Nucleus accumbens (tissue), 56 donors: ENCODE results near the gene CD101.
"Not testable (repeated sequence)": the region's sequence is repeated elsewhere in the genome, so short reads cannot be mapped to it uniquely, and the experiment has no call there.

ENCODE experiments used
- DNase-seq, 56 donors: peaks; one replicate each; lab custom pipeline; 2025; lab: John Stamatoyannopoulos, UW

Gene CD101

GRCh38 chr1:117001254-117001927 lies at the start of gene CD101:
TSS of gene CD101 (plus strand) at chr1:117001760. CDS start at chr1:117001818, 58 bp downstream.
- DNase-seq, result no peak

- DNase-seq, result no peak
Measured at GRCh38 chr1:116952738-116953275, 48.8 kb upstream of the CD101 start.

DNA sequence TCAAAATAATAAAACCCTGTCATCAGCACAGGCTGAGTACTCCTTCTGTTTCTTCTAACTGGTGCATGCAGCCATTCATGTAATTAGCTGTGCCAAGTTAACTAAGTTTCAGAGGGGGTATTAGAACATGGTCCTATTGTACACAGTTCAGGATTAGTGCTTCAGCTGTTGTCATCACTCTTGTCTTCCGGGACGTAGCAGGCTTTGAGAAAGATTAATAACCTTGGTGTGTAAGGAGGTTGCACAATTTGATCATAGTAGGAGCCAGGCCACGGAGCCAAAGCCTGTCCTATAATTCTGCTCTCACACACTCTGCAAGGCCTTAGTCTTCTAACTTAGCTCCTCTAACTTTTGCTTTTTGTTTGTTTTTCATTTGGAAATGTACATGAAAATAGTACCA lies 47.1 kb upstream of the CD101 start:
- no peak for DNase-seq

GRCh38 chr1:116956378-116956777 lies 45.2 kb upstream of the CD101 start:
- DNase-seq, result no peak

- no peak for DNase-seq
Measured at GRCh38 chr1:116957646-116958045, 43.9 kb upstream of the CD101 start.

- DNase-seq, result no peak
Measured at GRCh38 chr1:116958110-116958509, 43.5 kb upstream of the CD101 start.

GRCh38 chr1:116958977-116959376 lies 42.6 kb upstream of the CD101 start:
- no peak for DNase-seq

- no peak for DNase-seq
Measured at GRCh38 chr1:116961606-116962005, 40.0 kb upstream of the CD101 start.

- DNase-seq, result no peak
Measured at GRCh38 chr1:116962987-116963639, 38.4 kb upstream of the CD101 start.

- no peak for DNase-seq
Measured at GRCh38 chr1:116966791-116967190, 34.8 kb upstream of the CD101 start.

- no peak for DNase-seq
Measured at GRCh38 chr1:116968724-116969123, 32.8 kb upstream of the CD101 start.

GRCh38 chr1:116971258-116971860 lies 30.2 kb upstream of the CD101 start:
- DNase-seq, result no peak

- DNase-seq, result no peak
Measured at GRCh38 chr1:116971965-116972673, 29.4 kb upstream of the CD101 start.

DNA sequence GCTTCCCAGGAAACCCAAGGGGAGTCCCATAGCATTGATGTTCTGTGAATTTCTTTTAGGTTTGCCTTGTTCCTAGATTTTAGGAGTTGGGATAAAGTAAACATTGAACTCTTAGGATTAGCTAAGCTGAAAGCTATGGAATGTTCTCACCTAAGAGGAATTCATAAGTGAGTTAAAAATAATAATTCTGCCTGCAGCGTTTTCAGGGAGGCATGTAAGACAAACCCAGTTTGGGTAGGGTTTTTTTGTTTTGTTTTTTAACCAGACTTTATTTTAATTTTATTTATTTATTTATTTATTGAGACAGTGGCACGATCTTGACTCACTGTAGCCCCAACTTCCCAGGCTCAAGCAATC lies 28.9 kb upstream of the CD101 start:
- no peak for DNase-seq

DNA sequence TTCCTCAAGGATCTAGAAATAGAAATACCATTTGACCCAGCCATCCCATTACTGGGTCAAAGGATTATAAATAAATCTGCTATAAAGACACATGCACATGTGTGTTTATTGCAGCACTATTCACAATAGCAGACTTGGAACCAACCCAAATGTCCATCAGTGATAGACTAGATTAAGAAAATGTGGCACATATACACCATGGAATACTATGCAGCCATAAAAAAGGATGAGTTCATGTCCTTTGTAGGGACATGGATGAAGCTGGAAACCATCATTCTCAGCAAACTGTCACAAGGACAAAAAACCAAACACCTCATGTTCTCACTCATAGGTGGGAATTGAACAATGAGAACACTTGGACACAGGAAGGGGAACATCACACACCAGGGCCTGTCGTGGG lies 21.3 kb upstream of the CD101 start:
- not testable (repeated sequence) for DNase-seq

- DNase-seq, result no peak
Measured at GRCh38 chr1:116981521-116982037, 20.0 kb upstream of the CD101 start.

DNA sequence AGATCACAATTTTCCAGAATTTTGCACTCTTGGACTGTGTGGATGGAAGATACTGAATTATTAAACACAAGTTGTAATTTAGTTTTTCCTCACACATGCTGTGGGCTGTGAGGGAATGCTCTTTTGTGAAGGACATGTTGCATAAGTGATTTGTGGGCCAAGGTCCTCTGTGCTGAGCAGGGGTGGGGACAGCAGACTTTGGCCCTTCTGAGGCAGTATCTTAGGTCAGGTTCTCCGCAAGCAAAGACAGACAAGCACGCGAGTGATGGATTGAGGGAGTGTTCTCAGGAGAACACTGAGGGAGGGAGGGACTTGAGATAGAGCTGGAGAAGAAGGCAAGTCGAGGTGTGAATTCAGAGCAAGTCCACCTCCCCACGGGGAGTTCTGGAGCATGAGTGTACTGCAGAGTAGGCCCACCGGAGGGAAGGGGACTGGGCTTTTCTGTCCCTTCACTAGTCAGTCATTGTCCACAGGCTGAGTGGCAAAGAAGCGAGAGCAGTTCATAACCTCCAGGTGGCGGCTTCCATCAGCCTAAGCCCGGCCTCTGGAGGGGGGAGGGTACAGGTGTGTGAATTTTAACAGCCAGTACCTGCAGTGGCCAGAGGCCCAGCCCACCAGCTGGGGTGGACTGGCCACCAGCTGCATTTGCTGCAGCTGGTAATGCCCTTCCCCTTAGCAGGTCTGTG lies 19.1 kb upstream of the CD101 start:
- DNase-seq, result no peak

DNA sequence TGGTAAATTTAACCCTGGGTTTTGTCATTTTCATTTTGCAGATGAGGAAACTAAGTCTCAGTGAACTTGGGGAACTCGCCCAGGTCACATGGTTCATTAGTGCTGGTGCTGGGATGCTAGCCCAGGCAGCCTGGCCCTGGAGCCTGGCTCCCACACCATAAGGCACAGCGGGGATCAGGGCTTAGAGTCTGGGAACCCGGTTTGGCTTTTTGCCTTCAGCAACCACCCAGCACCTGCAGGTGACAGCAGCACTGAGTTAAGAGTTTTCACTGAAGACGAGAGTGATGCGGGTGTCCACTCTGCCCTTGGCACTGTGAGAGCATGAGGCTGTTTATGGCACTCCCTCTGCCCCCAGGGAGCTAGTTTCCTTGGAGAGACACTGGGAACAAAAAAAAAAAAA lies 18.4 kb upstream of the CD101 start:
- no peak for DNase-seq

GRCh38 chr1:116983678-116984077 lies 17.9 kb upstream of the CD101 start:
- no peak for DNase-seq

GRCh38 chr1:116984406-116985160 lies 17.0 kb upstream of the CD101 start:
- no peak for DNase-seq
